NCI-H2196 (cell line): ENCODE results near the gene SOX6.
"Not testable (repeated sequence)": the region's sequence is repeated elsewhere in the genome, so short reads cannot be mapped to it uniquely, and the experiment has no call there.

Source experiments
- DNase-seq: peaks from one replicate; lab custom pipeline; 2025; ENCODE audit not compliant: unreplicated experiment; lab: John Stamatoyannopoulos, UW

Gene SOX6

DNA sequence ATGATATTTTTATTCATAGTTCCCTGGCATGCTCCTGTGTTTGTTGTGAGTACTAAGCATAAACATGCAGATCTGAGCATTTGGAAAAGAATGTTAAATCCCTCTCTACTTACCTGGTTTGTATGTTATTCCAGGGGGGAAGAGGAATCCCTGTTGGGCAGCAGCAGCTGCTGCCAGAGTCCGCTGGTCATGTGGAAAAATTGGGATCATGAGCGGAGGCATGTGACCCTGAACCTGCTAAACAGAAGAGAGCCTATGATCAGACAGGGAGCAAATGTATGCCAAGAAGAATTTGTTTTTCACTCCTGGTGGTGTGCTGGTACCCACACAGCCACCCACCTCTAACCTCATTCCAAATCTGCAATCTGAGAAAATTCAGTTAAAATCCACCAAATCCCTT lies 244.7 kb downstream of the SOX6 start:
- DNase-seq = no peak

DNA sequence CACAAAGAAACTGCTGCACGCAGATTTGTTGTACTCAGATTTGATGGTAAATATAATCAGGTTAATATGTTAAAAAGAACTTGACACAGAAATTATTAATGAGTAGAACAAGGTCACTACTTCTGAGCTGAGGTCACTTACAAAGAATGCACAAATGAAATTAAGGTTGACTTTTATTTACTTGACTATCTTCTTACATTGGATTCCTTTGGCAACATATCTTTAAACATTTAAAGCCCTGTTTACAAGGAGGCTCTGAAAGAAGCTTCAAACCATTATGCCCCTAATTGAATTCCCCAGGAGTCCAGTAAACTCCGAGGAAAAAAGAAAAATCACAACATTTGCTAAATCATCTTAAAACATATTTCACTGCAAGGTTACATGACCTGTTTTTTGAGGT lies 245.5 kb downstream of the SOX6 start:
- DNase-seq = no peak

DNA sequence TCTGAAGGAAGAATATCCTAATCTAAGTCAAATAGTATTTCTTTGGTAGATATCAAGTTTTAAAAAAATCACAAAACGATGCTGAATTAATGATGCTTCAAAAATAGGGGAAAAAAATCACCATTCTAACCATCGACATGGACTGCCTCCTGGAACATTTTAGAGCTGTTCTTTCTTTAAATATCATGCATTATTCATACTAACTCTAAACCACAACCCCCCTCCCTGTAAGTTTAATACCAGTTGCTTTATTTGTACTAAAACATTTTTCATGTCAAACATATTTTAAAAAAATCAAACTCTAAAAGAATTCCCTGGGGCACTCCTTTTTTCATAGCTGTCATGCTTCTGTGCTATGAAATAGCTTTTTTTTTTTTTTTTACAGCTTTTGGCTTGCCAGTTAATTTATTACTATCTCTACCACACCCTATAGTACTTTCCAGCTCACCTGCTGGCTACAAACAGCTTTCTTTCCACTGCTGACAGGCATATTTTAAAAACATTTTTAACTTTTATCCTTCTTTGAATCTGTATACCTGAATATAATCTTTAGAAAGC lies 256.9 kb downstream of the SOX6 start:
- no peak for DNase-seq

DNA sequence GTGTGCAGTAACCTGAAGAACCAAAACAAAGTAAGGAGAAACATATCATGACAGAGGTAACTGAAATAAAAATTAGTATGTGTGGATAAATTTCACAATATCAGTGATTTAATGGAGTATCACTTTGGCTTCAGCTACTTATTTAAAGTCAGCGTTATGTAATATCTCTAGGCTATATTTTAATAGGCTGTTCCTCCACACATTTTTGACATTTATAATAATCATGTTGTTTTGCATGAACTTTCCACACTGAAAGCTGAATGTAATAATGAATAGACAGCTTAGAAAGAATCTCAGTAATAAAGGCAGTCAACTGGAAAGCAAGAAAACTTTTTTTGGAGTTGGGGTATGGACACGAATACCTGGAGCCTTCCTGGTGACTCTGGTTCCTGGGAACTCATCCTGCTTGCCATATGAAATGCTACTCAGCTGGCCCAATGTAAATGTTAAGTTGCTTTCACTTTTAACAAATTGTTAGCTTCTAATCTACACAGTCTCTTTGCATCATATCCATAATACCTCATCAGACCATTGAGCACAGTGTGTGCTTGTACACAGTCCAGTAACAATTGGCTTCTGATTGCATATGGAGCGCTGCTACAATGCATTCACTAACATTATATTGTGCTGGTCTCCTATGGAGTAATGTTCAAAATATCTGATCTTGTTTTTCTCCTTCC lies 257.7 kb downstream of the SOX6 start:
- DNase-seq = no peak

DNA sequence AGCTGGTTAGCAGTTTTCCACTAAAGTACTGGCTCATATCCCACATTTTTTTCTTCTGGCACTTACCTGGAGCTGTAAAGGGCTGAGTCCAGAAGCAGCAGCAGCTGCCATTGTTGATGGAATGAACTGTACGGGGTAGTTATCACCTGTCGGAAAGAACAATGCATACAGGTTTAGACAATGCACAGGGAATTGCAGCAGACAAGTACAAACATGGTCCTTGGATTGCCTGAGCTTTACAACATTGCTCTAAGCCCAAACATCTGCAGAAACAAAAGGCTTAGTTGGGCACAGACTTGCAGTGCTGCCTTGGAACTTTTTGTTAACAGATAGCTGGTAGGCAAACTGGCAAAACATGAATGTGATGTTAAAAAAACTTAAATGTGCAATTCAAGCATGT lies 258.8 kb downstream of the SOX6 start:
- DNase-seq = peak; percentile 68

DNA sequence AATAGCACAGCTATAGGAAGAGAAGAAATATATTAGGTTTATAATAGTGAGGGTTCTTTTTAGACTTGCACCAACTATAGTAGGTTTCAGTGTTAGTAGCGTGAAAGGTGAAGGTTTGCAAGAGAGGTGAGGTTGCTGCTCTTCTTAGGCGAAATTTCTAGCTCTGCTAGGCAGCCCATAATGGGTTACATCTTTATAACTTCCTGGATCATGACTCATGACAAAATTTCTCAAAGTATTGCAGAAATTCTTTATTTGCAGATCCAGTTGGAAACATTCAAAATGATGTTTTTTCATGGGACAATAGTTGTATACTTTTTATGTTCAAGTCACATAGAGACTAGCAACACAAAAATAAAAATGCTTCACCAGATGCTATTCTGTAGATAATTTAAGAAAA lies 260.0 kb downstream of the SOX6 start:
- DNase-seq = no peak

DNA sequence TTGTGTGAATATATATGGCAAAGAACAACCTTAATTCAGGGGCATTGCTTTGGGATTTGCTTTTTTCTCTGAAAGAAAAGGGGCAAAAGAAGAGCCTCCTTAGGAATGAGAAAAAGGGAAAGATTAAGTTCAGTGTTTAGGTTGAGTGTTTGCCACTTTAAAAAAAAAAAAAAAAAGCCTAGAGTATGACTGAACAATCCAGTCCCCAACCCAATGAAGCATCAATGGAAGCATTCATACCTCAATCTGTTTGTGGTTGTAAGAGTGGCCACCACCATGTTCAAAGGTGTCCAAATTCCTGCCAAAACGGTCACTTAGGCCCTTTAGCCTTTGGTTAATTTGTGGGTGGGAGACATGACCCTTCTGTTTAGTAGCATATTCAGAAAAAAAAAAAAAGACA lies 260.6 kb downstream of the SOX6 start:
- DNase-seq = no peak

DNA sequence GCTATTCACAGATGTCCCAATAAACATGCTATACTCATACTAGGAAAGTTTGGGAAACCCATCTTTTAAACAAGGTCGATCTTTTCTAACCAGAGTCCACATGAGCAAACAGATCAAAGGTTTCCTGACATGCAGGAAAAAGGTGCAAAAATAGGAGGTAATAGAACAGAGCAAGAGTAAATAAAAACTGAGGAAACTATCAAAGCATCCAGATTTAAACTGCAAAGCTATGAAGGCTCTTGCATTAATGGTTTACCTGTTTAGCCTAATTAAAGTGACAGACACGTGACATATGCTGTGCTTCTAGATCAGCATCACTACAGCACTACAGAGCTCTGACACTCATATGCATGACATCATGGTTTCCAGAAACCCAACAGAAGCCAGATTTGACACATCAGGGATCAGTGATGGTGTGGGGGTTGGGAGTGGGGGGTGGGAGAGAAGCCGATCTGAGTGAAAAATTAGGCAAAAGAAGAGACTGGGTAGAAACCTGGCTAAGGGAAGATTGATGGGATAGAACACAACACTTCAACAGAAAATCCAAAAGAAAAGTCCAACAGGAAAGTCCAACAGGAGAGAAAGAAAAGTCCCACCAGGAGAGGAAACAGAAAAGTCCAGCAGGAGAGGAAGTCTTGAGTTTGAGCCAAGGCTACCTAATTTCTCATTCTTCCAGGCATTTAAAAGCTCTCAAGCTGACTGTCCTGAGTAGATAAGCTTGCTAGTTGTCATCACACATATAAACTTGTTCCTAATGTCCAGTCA lies 262.3 kb downstream of the SOX6 start:
- DNase-seq = no peak

DNA sequence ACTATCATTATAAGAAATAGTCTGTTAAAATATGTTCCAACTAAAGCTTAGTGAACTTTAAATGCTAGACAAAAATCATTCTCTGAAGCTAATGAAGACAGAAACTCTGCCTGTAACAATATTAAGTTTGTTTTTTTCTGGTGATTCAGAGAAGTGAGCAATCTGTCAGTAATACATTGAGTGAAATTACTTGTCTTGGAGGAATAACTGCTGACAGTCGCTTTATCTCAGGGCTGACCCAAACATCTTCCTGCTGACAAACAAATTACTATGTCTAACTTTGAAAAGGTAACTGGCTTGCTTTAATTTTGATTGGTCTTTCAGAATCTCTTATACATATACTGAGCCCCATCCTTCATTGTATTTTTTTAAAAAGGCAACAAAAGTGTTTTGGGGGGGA lies 264.5 kb downstream of the SOX6 start:
- DNase-seq = no peak

DNA sequence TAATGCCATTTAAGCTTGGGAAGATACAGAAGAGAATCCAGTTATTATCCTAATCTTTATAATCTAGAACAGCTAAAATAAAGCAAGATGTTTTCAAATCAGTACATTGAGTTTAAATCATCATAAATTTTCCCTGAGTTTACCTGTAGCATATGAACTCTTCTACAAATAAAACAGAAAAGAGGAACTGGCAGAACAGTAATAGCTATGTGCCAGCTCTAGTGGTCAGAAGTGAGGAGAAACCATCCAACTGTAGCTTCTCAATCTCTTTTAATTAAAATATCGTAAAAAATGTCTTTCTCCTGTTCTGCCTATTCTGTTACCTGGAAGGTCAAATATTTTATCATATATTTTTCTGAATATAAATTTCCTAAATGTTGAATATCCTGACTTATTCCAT lies 266.9 kb downstream of the SOX6 start:
- no peak for DNase-seq

DNA sequence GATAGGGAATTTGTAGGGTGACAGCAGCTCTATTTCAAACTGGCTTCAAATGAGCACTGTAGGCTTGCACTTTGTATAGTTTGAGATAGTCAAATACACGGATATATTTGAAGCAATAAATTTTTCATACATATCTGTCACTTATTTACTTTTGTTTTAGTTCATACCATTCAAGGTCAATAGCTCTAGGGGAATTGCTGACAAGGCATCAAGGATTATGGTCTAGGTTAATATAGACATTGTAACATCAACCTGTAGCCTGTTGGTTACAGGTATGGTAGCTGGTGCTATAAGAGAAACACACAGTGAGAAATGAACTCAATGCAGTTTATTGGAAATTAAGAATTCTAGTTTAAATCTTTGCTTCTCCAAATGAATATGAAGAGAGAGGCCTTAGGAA lies 267.6 kb downstream of the SOX6 start:
- no peak for DNase-seq

DNA sequence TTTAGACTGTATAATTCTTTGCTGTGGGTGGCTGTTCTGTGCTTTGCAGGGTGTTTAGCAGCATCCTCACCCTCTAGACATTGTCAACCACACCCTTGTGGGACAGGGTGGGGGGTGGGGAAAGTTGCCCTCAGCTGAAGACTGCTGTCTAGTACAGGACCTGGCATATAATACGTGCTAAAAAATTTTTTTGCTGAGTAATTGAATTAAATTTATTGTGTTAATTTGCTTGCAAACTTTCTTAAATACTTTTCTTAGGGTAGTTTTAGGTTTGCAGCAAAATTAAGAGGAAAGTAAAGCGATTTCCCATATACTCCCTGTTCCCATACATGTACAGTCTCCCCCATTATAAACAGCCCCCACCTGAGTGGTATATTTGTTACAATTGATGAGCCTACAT lies 268.5 kb downstream of the SOX6 start:
- DNase-seq = no peak

DNA sequence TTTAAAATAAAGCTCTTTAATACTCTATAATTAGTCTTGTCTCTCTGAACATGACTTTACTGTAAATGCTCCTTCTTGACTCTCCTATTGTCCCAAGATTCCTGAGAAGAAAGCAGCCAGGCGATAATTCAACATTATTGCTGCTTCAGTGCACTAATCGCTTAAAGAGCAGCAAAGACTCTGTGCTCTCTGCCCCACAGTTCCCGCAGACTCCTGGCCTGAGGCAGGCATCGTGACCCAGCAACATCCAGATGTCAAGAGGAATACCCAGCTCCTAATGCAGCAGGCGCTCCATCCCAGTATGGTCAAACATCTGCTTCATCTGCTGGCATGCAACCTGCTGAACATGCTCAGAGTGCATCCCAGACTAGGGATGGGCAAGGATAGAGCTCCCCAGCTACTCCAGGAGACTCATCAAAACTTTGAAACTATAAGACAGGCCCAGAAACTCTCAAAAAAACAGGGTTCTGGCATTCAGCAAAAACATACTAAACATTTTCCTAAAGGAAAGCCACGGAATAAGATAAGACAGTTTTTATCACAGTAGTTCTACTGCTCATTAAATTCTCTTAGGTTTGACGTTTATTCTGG lies 270.0 kb downstream of the SOX6 start:
- DNase-seq = no peak

DNA sequence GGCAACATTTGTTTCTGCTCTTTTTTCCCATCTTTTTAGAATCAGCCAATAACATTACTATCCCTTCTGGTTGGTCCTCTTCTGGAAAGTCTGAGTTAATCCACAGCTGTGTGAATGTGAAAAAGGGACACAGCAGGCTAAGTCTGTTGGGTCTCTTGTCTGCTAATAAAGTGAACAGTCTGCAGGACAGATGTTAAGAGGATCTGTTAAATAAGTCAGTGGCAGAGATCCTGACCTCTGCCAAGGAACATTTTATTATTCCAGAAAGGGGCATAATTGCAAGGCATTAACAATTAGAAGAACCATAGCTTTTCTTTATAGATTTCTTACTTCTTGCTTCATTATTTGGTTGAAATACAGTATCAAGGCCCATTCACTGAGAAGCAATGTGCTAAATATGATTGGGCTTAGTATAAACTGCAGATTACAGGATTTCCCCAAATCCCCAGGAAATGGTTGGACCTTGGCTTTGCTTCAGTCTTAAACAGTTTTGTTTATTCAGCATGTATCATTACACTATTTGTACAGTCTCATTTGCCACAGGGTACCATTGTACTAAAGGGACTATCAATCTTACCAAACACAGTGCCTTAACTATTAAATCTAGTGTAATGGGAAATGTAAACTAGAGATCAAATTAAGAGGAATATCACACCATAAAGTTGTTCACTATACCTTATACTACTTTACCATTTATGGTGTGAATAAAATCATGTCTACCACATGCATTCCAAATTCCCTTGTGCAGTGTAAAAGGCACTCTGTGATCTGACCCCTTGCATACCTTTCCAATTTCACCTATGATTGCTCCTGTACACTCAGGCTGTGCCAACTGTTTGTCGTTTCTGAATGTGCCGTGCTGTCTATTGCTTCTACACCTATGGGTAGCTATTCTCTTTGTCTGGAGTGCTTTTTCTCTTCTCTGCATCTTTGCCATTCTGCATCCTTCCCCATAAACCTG lies 274.0 kb downstream of the SOX6 start:
- DNase-seq = peak; percentile 31

DNA sequence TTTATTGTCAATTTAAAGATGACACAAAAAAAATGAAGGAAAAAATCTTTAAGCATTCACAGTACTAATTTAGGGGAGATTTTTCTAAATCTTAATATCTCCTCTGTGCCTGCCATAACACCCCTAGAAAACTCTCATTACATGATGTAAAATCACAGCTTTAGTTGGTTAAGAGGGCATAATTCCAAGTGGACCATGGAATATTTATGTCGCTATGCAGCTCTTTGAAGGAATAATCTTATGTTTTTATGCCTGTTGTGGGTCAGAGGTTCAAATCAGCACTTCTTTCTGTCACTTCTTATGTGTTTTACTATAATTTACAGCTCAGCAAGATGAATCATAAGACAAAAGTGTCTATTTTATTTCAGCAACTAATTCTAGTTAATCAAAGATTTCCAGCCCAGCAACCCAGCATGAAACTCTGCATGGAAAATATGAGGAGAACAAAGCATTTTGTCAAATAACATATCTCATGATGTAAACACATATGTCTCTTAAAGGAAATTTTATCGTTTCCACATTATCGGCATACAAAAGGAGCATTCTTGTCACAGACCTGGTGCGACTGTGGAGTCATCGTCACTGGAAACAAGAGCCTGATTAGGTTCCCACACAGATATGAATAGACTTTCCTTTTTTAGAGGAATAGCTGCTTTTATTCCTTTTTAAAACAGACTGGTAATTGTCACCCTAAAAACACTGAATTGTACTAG lies 274.8 kb downstream of the SOX6 start:
- no peak for DNase-seq

DNA sequence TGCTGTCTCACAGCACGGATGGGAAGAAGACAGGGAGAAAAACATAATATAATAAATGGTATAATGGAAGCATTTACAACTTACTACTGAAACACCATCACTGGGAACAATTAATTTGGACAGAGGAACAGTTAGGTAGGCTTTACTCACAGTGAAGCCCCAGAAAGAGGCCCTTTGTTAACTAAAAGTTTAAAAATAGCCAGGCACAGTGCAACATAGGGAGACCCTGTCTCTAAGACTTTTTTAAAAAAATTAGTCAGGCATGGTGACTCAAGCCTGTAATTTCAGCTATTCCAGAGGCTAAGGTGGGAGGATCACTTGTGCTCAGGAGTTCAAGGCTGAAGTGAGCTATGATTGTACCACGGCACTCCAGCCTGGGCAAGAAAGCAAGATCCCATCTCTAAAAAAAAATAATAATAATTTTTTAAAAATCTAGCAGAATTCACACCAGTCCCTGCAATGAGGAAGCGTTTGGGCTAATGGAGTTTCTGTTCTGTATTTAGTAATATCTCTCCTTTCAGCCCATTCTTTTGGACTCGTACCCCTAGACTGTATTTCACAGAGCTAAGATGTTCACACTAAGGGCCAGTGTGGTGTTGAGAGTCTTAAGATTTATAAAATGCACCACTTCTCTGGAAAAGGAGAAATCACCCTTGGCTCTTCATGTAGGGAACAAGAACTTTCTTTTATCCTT lies 275.5 kb downstream of the SOX6 start:
- no peak for DNase-seq

DNA sequence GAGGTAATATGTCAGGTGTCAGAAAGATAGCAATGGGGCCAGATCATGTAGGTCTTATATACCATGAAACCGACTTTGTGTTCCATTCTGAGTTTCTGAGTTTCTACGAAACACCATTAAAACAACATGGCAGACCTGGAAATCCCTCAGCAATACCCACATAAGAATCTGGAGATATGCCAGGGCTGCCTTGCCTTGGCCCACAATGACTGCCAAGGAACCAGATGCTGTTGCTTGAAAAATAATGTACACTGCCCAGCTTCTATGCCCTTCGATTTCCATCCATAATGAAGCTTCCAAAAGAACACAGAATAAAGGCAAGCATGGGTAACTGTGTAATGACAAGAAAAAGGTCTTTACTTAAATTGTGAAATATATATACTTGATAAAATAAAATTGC lies 277.4 kb downstream of the SOX6 start:
- no peak for DNase-seq

DNA sequence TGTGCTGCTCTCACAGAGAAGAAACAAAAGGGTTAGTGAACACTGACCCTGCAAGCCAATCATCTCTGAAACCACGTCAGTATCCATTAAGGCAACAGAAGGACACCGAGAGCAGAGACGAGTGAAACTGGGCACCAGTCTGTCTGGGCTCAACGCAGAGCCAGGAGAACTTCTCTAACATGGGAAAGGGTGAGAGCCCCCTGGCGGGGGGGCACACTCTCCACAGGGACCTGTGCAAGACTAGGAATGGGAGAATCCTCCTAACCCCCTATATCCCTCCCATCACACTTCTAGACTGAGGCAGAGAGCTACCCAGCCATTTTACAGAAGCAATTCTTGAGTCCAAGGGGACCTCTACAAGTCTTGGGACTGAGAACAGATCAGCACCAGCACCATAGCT lies 285.8 kb downstream of the SOX6 start:
- DNase-seq = no peak

DNA sequence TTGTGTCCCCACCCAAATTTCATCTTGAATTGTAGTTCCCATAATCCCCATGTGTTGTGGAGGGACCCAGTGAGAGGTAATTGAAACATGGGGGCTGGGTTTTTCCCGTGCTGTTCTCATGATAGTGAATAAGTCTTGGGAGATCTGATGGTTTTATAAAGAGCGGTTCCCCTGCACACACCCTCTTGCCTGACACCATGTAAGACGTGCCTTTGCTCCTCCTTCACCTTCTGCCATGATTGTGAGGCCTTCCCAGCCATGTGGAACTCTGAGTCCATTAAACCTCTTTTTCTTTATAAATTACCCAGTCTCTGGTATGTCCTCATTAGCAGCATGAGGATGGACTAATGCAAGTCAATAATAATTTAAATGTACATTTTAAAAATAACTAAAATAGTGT lies 289.1 kb downstream of the SOX6 start:
- DNase-seq = not testable (repeated sequence)

DNA sequence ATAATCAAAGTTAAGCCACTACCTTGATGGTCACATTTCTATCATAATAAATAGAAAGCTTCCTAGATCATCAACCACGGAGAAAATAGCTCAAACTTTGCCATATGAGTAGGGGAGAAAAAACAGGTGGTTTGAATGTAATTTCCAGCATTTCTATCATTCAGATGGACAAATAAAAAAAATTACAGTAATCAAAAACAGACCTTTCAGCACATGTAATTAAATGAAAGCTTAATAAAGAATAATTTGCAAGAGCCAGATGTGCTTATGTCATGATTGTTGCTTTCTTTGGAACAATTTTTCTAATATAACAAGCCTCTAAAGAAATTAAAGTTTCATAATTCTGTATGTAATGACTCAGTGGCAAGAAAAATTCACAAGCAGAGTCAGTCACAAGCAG lies 297.0 kb downstream of the SOX6 start:
- no peak for DNase-seq
